GF-D8 (cell line): ENCODE results near the gene CTNND2.

Experiments
- DNase-seq: peaks from one replicate; lab custom pipeline; 2025; lab: John Stamatoyannopoulos, UW

The CTNND2 gene

GRCh38 chr5:11385251-11385900 lies 518.9 kb downstream of the CTNND2 start:
- no peak for DNase-seq

- no peak for DNase-seq
Measured at GRCh38 chr5:11384441-11385250, 519.6 kb downstream of the CTNND2 start.

GRCh38 chr5:11383506-11384095 lies 520.6 kb downstream of the CTNND2 start:
- DNase-seq, result no peak

- DNase-seq, result no peak
Measured at GRCh38 chr5:11378461-11378860, 525.8 kb downstream of the CTNND2 start.

- DNase-seq, result no peak
Measured at GRCh38 chr5:11377896-11378295, 526.4 kb downstream of the CTNND2 start.

GRCh38 chr5:11372191-11372590 lies 532.1 kb downstream of the CTNND2 start:
- DNase-seq, result no peak

GRCh38 chr5:11371021-11371420 lies 533.2 kb downstream of the CTNND2 start:
- DNase-seq, result no peak

GRCh38 chr5:11364531-11364930 lies 539.7 kb downstream of the CTNND2 start:
- DNase-seq, result no peak

- DNase-seq, result no peak
Measured at GRCh38 chr5:11363631-11364178, 540.5 kb downstream of the CTNND2 start.

- no peak for DNase-seq
Measured at GRCh38 chr5:11361768-11362167, 542.5 kb downstream of the CTNND2 start.

- DNase-seq, result no peak
Measured at GRCh38 chr5:11357928-11358327, 546.3 kb downstream of the CTNND2 start.

- DNase-seq, result no peak
Measured at GRCh38 chr5:11355491-11355890, 548.8 kb downstream of the CTNND2 start.

GRCh38 chr5:11346336-11346735 lies 557.9 kb downstream of the CTNND2 start:
- no peak for DNase-seq

GRCh38 chr5:11335881-11336760 lies 568.1 kb downstream of the CTNND2 start:
- no peak for DNase-seq

GRCh38 chr5:11334404-11334803 lies 569.8 kb downstream of the CTNND2 start:
- no peak for DNase-seq

GRCh38 chr5:11329679-11330078 lies 574.6 kb downstream of the CTNND2 start:
- no peak for DNase-seq

GRCh38 chr5:11324521-11325289 lies 579.5 kb downstream of the CTNND2 start:
- no peak for DNase-seq

GRCh38 chr5:11323761-11324160 lies 580.5 kb downstream of the CTNND2 start:
- DNase-seq, result no peak

- peak; percentile 26 for DNase-seq
Measured at GRCh38 chr5:11322133-11322532, 582.1 kb downstream of the CTNND2 start.

GRCh38 chr5:11319836-11320580 lies 584.2 kb downstream of the CTNND2 start:
- no peak for DNase-seq
